Lung (tissue), 12 donors: Measurements from ENCODE around the gene TBC1D1. TPM values are rescaled to one million over a fixed set of nuclear protein-coding genes. Genes with fewer than 3 reads are reported as not detected.

Experiments
- ATAC-seq: fragments of 200-7000 bp; cut with Tn5 transposase; one replicate; pipeline ENCODE4 v1.9.1; 2020; ENCODE audit warnings: moderate number of reproducible peaks; ENCODE audit not compliant: insufficient read depth, low FRiP score
- DNase-seq, 3 donors: peaks; one replicate each; pipeline ENCODE4 v3.0.0-alpha.2; 2013 to 2017
- H3K27ac ChIP-seq, 2 donors: one replicate each; pipeline ENCODE4 v1.5.1; 2013; ENCODE audit warnings: mild to moderate bottlenecking in 2 of 2, moderate library complexity in 2 of 2, control low read depth in 1 of 2, inconsistent platforms in 1 of 2, low read depth in 1 of 2, low read length in 1 of 2
- H3K27me3 ChIP-seq, 3 donors: one replicate each; pipeline ENCODE4 v1.5.1; 2013; ENCODE audit warnings: low read length in 2 of 3; ENCODE audit not compliant: control insufficient read depth in 3 of 3, insufficient read depth in 3 of 3
- H3K36me3 ChIP-seq, 4 donors: one replicate each; pipeline ENCODE4 v1.5.1; 2013; ENCODE audit warnings: low read length in 4 of 4, mild to moderate bottlenecking in 1 of 4, moderate library complexity in 1 of 4; ENCODE audit not compliant: control insufficient read depth in 4 of 4, insufficient read depth in 4 of 4
- H3K4me1 ChIP-seq, 5 donors: one replicate each; pipeline ENCODE4 v1.5.1; 2013; ENCODE audit warnings: low read length in 5 of 5, mild to moderate bottlenecking in 2 of 5, moderate library complexity in 1 of 5; ENCODE audit not compliant: control insufficient read depth in 5 of 5, insufficient read depth in 5 of 5
- H3K4me3 ChIP-seq: one replicate; pipeline ENCODE4 v1.5.1; 2013; ENCODE audit warnings: mild to moderate bottlenecking, control low read depth, moderate library complexity
- H3K9ac ChIP-seq, 2 donors: one replicate each; pipeline ENCODE4 v1.5.1; 2013; ENCODE audit warnings: low read length in 2 of 2, control low read depth in 1 of 2; ENCODE audit not compliant: insufficient read depth in 1 of 2
- H3K9me3 ChIP-seq, 4 donors: one replicate each; pipeline ENCODE4 v1.5.1; 2013; ENCODE audit warnings: low read length in 3 of 4, mild to moderate bottlenecking in 1 of 4, moderate library complexity in 1 of 4; ENCODE audit not compliant: control insufficient read depth in 4 of 4, insufficient read depth in 3 of 4
- CTCF ChIP-seq: IDR thresholded peaks from 2 replicates; pipeline ENCODE4 v1.5.1; 2012; ENCODE audit warnings: mild to moderate bottlenecking; ENCODE audit errors: control extremely low read depth, extremely low read depth
- WGBS, 2 donors: extraction: QIAGEN DNeasy Blood & Tissue Kit; methylation state at CpG; one replicate each; pipeline ENCODE4 v1.1.7; 2013; 5-methylcytosine and 5-hydroxymethylcytosine counted together
- polyA plus RNA-seq, 2 donors: library from polyadenylated mRNA; stranded (reverse); fragments of 200-250 nt; gene quantifications; one replicate each; pipeline ENCODE4 v1.2.1, GENCODE V29; 2013
- total RNA-seq, 2 donors: library from RNA; depleted of rRNA in 1 of 2; stranded (reverse); fragments of >200 nt in 1 of 2; gene quantifications; one replicate each; pipeline ENCODE4 v1.2.1, GENCODE V29; 2014 to 2021
- donor health status: control.
- donor health status: control.
- donor health status: Bipolar disorder and iron deficiency.
- donor health status: healthy.
- donor health status: DM: yes; HTN: yes; CAD: no.

The TBC1D1 gene
- total and polyA plus RNA-seq, 4 donors: 23.6 to 71.1 (median 43.9) TPM

DNA sequence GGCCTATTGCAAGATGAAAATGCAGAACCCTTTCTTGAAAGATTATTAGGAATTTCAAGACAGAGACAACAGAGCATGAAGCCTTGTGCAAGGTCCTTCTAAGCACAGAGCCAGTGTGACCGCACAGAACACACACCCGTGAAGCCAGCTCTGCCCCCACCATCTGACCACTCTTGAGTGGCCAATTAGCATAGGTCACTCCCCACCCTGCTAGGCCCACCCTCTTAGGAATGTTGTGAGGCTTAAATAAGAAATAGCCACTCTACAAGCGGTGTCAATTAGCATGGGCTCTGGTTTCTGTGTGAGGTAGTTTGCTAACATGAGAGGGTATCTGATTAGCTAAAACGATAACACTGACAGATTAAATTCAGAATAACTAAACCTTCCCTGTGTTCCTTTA lies 222.2 kb downstream of the TBC1D1 start:
- WGBS, 2 donors: 84 to 86% methylated on average over 4 of the region's 4 CpGs
- peaks cover 8 to 34% (median 21%) of the 10 kb centered on the region in 5 donors for H3K4me1 ChIP-seq

GRCh38 chr4:38113551-38113950 lies 222.7 kb downstream of the TBC1D1 start:
- WGBS, 2 donors: 97 to 98% methylated on average over 2 of the region's 2 CpGs
- H3K36me3 ChIP-seq: peaks cover 6 to 18% (median 9%) of the 10 kb centered on the region in 4 donors
- TF ChIP-seq CTCF: no peak
- H3K9ac ChIP-seq: no peak overlapping the region
- H3K9me3 ChIP-seq: no peaks in the 10 kb centered on the region
- no peak overlapping the region for H3K27ac ChIP-seq
- no peaks in the 10 kb centered on the region for H3K27me3 ChIP-seq
- H3K4me1 ChIP-seq: peaks cover 8 to 34% (median 21%) of the 10 kb centered on the region in 5 donors
- DNase-seq: no peak
- ATAC-seq: no peak
- no peak overlapping the region for H3K4me3 ChIP-seq

More for the DNA sequence above, 222.2 kb downstream of the TBC1D1 start:
- no peaks in the 10 kb centered on the region for H3K27me3 ChIP-seq
- ATAC-seq: no peak
- no peak overlapping the region for H3K9ac ChIP-seq
- DNase-seq: no peak
- no peak for TF ChIP-seq CTCF
- no peaks in the 10 kb centered on the region for H3K9me3 ChIP-seq
- no peak overlapping the region for H3K27ac ChIP-seq
- H3K36me3 ChIP-seq: peaks cover 3 to 14% (median 7%) of the 10 kb centered on the region in 4 donors
- H3K4me3 ChIP-seq: no peak overlapping the region

GRCh38 chr4:38114386-38115150 lies 223.7 kb downstream of the TBC1D1 start:
- Histone ChIP-seq H3K9ac (no peak overlapping the region), H3K4me3 (no peak overlapping the region), H3K27me3 (no peaks in the 10 kb centered on the region), H3K9me3 (no peaks in the 10 kb centered on the region), H3K36me3 (peaks cover 6 to 16% (median 11%) of the 10 kb centered on the region in 4 donors), H3K27ac (no peak overlapping the region), H3K4me1 (peaks cover 8 to 31% (median 20%) of the 10 kb centered on the region in 5 donors)
- WGBS, 2 donors: 34 to 41% methylated on average over 6 of the region's 6 CpGs
- no peak for TF ChIP-seq CTCF
- ATAC-seq: no peak
- DNase-seq: peak in 1 of 3 donors; percentile 40
